Neural progenitor cell (in vitro differentiated cells): Measurements from ENCODE around the gene ODC1. TPM values are rescaled to one million over a fixed set of nuclear protein-coding genes. Genes with fewer than 3 reads are reported as not detected.

ENCODE experiments used
- DNase-seq: peaks from one replicate; pipeline ENCODE4 v3.0.0-alpha.2; 2016; ENCODE audit warnings: low spot score
- H2AFZ ChIP-seq: fragments of 200-600 bp; sonication (generic); replicated peaks from 2 replicates; pipeline ENCODE4 v1.6.1; 2016; ENCODE audit warnings: antibody characterized with exemption
- H3F3A ChIP-seq: fragments of 200-600 bp; sonication (generic); 2 replicates; pipeline ENCODE4 v1.6.1; 2016; ENCODE audit warnings: antibody characterized with exemption, low read depth
- H3K27ac ChIP-seq: fragments of 200-600 bp; sonication (generic); 2 replicates; pipeline ENCODE4 v1.5.1; 2016; ENCODE audit warnings: mild to moderate bottlenecking
- H3K27me3 ChIP-seq: fragments of 200-600 bp; sonication (generic); 2 replicates; pipeline ENCODE4 v1.6.1; 2016; ENCODE audit warnings: mild to moderate bottlenecking, moderate library complexity
- H3K36me3 ChIP-seq: fragments of 200-600 bp; sonication (generic); 2 replicates; pipeline ENCODE4 v1.5.1; 2016
- H3K4me1 ChIP-seq: fragments of 200-600 bp; sonication (generic); 2 replicates; pipeline ENCODE4 v1.6.1; 2016; ENCODE audit warnings: mixed run types
- H3K4me2 ChIP-seq: fragments of 200-600 bp; sonication (generic); 2 replicates; pipeline ENCODE4 v1.6.1; 2016
- H3K4me3 ChIP-seq: fragments of 200-600 bp; sonication (generic); 2 replicates; pipeline ENCODE4 v1.5.1; 2016
- H3K79me2 ChIP-seq: fragments of 200-600 bp; sonication (generic); 2 replicates; pipeline ENCODE4 v1.6.1; 2016; ENCODE audit warnings: low read depth
- H3K9ac ChIP-seq: fragments of 200-600 bp; sonication (generic); 2 replicates; pipeline ENCODE4 v1.6.1; 2016
- H3K9me3 ChIP-seq: fragments of 200-600 bp; sonication (generic); 2 replicates; pipeline ENCODE4 v1.5.1; 2016; ENCODE audit warnings: low read depth
- H4K20me1 ChIP-seq: fragments of 200-600 bp; sonication (generic); 2 replicates; pipeline ENCODE4 v1.6.1; 2016; ENCODE audit warnings: low read depth
- H3K27ac Mint-ChIP-seq: 3 replicates; pipeline ENCODE4 v1.8.0; 2021; ENCODE audit warnings: mixed read lengths
- H3K27me3 Mint-ChIP-seq: 2 replicates; pipeline ENCODE4 v1.8.0; 2022; ENCODE audit warnings: low read depth, mild to moderate bottlenecking, inconsistent platforms, moderate library complexity, mixed read lengths; ENCODE audit not compliant: insufficient read depth
- H3K36me3 Mint-ChIP-seq: 3 replicates; pipeline ENCODE4 v1.8.0; 2021; ENCODE audit warnings: mixed read lengths
- H3K4me1 Mint-ChIP-seq: 3 replicates; pipeline ENCODE4 v1.8.0; 2021; ENCODE audit warnings: mixed read lengths
- H3K4me3 Mint-ChIP-seq: 3 replicates; pipeline ENCODE4 v1.8.0; 2021; ENCODE audit warnings: mild to moderate bottlenecking, moderate library complexity, mixed read lengths
- H3K9me3 Mint-ChIP-seq: 3 replicates; pipeline ENCODE4 v1.8.0; 2020; ENCODE audit warnings: mixed read lengths
- EZH2 ChIP-seq: fragments of 200-600 bp; sonication (generic); IDR thresholded peaks from 2 replicates; pipeline ENCODE4 v1.6.1; 2017; ENCODE audit warnings: antibody characterized with exemption, mild to moderate bottlenecking, moderate library complexity
- EZH2phosphoT487 ChIP-seq: fragments of 200-600 bp; sonication (generic); IDR thresholded peaks from 2 replicates; pipeline ENCODE4 v1.6.1; 2017; ENCODE audit warnings: antibody characterized with exemption
- total RNA-seq: library from RNA; depleted of rRNA; stranded (reverse); fragments of >200 nt; gene quantifications from 2 replicates; pipeline ENCODE4 v1.2.3, GENCODE V29; 2015; ENCODE audit warnings: low replicate concordance
- TF ChIP-seq, protein P1 (sequence below): fragments of 200-600 bp; sonication (generic); IDR thresholded peaks from 2 replicates; pipeline ENCODE4 v1.5.1; 2017; ENCODE audit warnings: antibody characterized with exemption, mild to moderate bottlenecking

ODC1 gene
- total RNA-seq, 1 donor from 2014 or later, result 437 TPM

DNA sequence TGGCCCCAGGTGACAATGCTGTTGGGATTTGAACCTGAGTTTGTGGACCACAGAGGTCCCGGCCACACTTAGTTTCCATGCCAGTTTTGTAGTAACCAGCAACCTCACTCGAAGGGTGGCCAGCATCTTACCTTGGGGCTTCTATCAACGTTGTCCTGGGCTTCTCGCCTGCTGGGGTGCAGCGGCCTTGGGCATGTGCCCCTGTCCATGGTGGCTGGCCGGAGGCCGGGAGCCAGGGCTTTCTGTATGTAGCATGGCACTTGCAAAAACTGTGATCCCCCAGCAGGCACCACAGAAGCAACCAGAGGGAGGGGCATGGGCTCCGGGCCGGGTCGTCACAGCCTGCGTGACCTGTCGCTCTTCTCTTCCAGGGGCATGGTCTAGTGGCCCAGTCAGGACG is 51.7 kb downstream of the ODC1 start:
- H3K9ac ChIP-seq, result no peak overlapping the region
- H3K27ac Mint-ChIP-seq, result no peak overlapping the region

DNA sequence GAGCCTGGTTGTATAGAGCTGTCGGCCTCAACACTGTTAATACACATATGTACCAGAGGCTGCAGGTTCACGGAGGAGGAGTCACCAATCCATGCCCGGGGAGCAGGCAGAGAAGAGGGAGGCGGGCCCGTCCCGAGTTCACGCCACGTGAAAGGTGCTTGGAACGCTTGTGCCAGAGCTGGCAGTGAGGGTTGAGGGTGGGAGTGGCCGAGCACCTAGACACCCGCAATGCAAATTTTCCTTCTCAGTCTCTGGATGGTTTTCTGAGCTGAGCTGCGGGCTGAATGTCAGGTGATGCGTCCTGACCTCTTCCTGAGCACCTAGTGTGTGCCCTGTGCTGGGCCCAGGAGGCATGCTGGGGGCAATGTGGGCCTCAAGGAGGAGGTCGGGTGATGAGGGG is 52.2 kb downstream of the ODC1 start:
- no peak overlapping the region for H3K9ac ChIP-seq
- Mint-ChIP-seq H3K27ac (peak overlapping the region; percentile 51), H3K27me3 (peaks cover 9% of the 10 kb centered on the region), H3K9me3 (peaks cover 5% of the 10 kb centered on the region), H3K36me3 (peaks cover 5% of the 10 kb centered on the region), H3K4me3 (no peak overlapping the region), H3K4me1 (peaks cover 18% of the 10 kb centered on the region)
- no peaks in the 10 kb centered on the region for H3K4me1 ChIP-seq
- no peaks in the 10 kb centered on the region for H4K20me1 ChIP-seq
- no peak for DNase-seq
- no peaks in the 10 kb centered on the region for H3K9me3 ChIP-seq
- no peaks in the 10 kb centered on the region for H3K36me3 ChIP-seq
- no peaks in the 10 kb centered on the region for H3K27me3 ChIP-seq
- no peak overlapping the region for H3K4me2 ChIP-seq
- no peak overlapping the region for H3K4me3 ChIP-seq
- no peaks in the 10 kb centered on the region for H3K79me2 ChIP-seq
- H2AFZ ChIP-seq, result no peak overlapping the region
- H3K27ac ChIP-seq, result no peak overlapping the region
- TF ChIP-seq, protein P1, sequence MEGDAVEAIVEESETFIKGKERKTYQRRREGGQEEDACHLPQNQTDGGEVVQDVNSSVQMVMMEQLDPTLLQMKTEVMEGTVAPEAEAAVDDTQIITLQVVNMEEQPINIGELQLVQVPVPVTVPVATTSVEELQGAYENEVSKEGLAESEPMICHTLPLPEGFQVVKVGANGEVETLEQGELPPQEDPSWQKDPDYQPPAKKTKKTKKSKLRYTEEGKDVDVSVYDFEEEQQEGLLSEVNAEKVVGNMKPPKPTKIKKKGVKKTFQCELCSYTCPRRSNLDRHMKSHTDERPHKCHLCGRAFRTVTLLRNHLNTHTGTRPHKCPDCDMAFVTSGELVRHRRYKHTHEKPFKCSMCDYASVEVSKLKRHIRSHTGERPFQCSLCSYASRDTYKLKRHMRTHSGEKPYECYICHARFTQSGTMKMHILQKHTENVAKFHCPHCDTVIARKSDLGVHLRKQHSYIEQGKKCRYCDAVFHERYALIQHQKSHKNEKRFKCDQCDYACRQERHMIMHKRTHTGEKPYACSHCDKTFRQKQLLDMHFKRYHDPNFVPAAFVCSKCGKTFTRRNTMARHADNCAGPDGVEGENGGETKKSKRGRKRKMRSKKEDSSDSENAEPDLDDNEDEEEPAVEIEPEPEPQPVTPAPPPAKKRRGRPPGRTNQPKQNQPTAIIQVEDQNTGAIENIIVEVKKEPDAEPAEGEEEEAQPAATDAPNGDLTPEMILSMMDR, result no peak
- no peak for TF ChIP-seq EZH2phosphoT487
- TF ChIP-seq EZH2, result no peak
- no peaks in the 10 kb centered on the region for H3F3A ChIP-seq

More for the DNA sequence above, 51.7 kb downstream of the ODC1 start:
- H3K9me3 Mint-ChIP-seq, result peaks cover 8% of the 10 kb centered on the region
- Histone ChIP-seq H3K4me1 (no peaks in the 10 kb centered on the region), H3K27ac (no peak overlapping the region), H2AFZ (no peak overlapping the region), H3K27me3 (no peaks in the 10 kb centered on the region), H3K4me2 (no peak overlapping the region), H3K79me2 (no peaks in the 10 kb centered on the region), H3K9me3 (no peaks in the 10 kb centered on the region), H4K20me1 (no peaks in the 10 kb centered on the region), H3K36me3 (no peaks in the 10 kb centered on the region), H3F3A (no peaks in the 10 kb centered on the region), H3K4me3 (no peak overlapping the region)
- peaks cover 5% of the 10 kb centered on the region for H3K36me3 Mint-ChIP-seq
- no peak overlapping the region for H3K4me3 Mint-ChIP-seq
- TF ChIP-seq EZH2phosphoT487, result no peak
- TF ChIP-seq EZH2, result no peak
- TF ChIP-seq, protein P1, result no peak
- no peak for DNase-seq
- H3K27me3 Mint-ChIP-seq, result peaks cover 9% of the 10 kb centered on the region
- peaks cover 18% of the 10 kb centered on the region for H3K4me1 Mint-ChIP-seq

DNA sequence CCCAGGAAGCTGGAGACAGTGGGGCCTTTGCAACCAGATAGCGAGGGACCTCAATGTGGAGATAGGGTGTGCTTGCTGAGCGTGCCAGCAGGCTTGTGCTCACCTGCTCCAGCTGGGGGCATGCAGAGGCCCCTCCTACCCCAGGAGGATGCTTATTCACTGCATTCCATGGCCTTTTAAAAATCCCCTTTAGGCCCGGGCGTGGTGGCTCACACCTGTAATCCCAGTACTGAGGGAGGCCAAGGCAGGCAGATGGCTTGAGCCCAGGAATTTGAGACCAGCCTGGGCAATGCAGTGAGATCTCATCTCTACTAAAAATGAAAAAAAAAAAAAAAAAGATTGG is 54.5 kb downstream of the ODC1 start:
- Histone ChIP-seq H3K79me2 (no peaks in the 10 kb centered on the region), H4K20me1 (no peaks in the 10 kb centered on the region), H3K27ac (no peak overlapping the region), H3F3A (no peaks in the 10 kb centered on the region), H3K4me3 (no peak overlapping the region), H3K9ac (no peak overlapping the region), H2AFZ (no peak overlapping the region), H3K4me1 (no peaks in the 10 kb centered on the region), H3K4me2 (no peak overlapping the region), H3K36me3 (no peaks in the 10 kb centered on the region), H3K27me3 (no peaks in the 10 kb centered on the region), H3K9me3 (no peaks in the 10 kb centered on the region)
- Mint-ChIP-seq H3K4me1 (peaks cover 21% of the 10 kb centered on the region), H3K9me3 (no peaks in the 10 kb centered on the region), H3K27ac (no peak overlapping the region), H3K27me3 (peaks cover 12% of the 10 kb centered on the region), H3K4me3 (no peak overlapping the region), H3K36me3 (no peaks in the 10 kb centered on the region)
- TF ChIP-seq, protein P1, result no peak
- no peak for TF ChIP-seq EZH2
- no peak for TF ChIP-seq EZH2phosphoT487
- no peak for DNase-seq
